Stimulated activated CD4-positive, alpha-beta T cell treated with anti-CD3 and anti-CD28 coated beads, Interleukin-2, amount 100 ng/mL, for 48 hours (primary cell): ENCODE data around the gene TXNDC8.
"Not testable (repeated sequence)": the region's sequence is repeated elsewhere in the genome, so short reads cannot be mapped to it uniquely, and the experiment has no call there.

Experiments
- DNase-seq, 2 donors: peaks; one replicate each; pipeline ENCODE4 v3.0.0-alpha.2; 2020

Gene TXNDC8

GRCh38 chr9:110337727-110338126 is at the start of gene TXNDC8:
Gene TXNDC8, minus strand, starts transcription at chr9:110337863.
- no peak for DNase-seq

- DNase-seq, result no peak
Measured at GRCh38 chr9:110383491-110383890, 45.8 kb upstream of the TXNDC8 start.

- DNase-seq, result no peak
Measured at GRCh38 chr9:110382731-110383130, 45.1 kb upstream of the TXNDC8 start.

GRCh38 chr9:110371411-110372007 is 33.8 kb upstream of the TXNDC8 start:
- DNase-seq, result no peak

GRCh38 chr9:110370315-110370714 is 32.7 kb upstream of the TXNDC8 start:
- no peak for DNase-seq

GRCh38 chr9:110364451-110364850 is 26.8 kb upstream of the TXNDC8 start:
- no peak for DNase-seq

GRCh38 chr9:110358992-110359391 is 21.3 kb upstream of the TXNDC8 start:
- DNase-seq, result not testable (repeated sequence)

GRCh38 chr9:110357505-110357904 is 19.8 kb upstream of the TXNDC8 start:
- no peak for DNase-seq

GRCh38 chr9:110356639-110357395 is 19.2 kb upstream of the TXNDC8 start:
- DNase-seq, result no peak

GRCh38 chr9:110355911-110356310 is 18.2 kb upstream of the TXNDC8 start:
- DNase-seq, result no peak

- DNase-seq, result no peak
Measured at GRCh38 chr9:110351009-110351467, 13.4 kb upstream of the TXNDC8 start.

GRCh38 chr9:110346325-110346724 is 8.7 kb upstream of the TXNDC8 start:
- DNase-seq, result no peak

GRCh38 chr9:110344821-110345220 is 7.2 kb upstream of the TXNDC8 start:
- DNase-seq, result no peak

GRCh38 chr9:110343551-110343950 is 5.9 kb upstream of the TXNDC8 start:
- no peak for DNase-seq

GRCh38 chr9:110340306-110340705 is 2.6 kb upstream of the TXNDC8 start:
- no peak for DNase-seq

- no peak for DNase-seq
Measured at GRCh38 chr9:110338143-110338542, 480 bp upstream of the TXNDC8 start.

- DNase-seq, result no peak
Measured at GRCh38 chr9:110336363-110336762, 1.3 kb downstream of the TXNDC8 start.

- DNase-seq, result no peak
Measured at GRCh38 chr9:110334871-110335270, 2.8 kb downstream of the TXNDC8 start.

GRCh38 chr9:110334183-110334582 is 3.5 kb downstream of the TXNDC8 start:
- DNase-seq, result no peak

GRCh38 chr9:110332766-110333165 is 4.9 kb downstream of the TXNDC8 start:
- no peak for DNase-seq

- no peak for DNase-seq
Measured at GRCh38 chr9:110330484-110331105, 7.1 kb downstream of the TXNDC8 start.

- DNase-seq, result no peak
Measured at GRCh38 chr9:110329639-110330230, 7.9 kb downstream of the TXNDC8 start.

GRCh38 chr9:110328763-110329162 is 8.9 kb downstream of the TXNDC8 start:
- DNase-seq, result no peak

- DNase-seq, result no peak
Measured at GRCh38 chr9:110327716-110328115, 9.9 kb downstream of the TXNDC8 start.
